ENCODE measurements around the gene ISCA2.

The ISCA2 gene

DNA sequence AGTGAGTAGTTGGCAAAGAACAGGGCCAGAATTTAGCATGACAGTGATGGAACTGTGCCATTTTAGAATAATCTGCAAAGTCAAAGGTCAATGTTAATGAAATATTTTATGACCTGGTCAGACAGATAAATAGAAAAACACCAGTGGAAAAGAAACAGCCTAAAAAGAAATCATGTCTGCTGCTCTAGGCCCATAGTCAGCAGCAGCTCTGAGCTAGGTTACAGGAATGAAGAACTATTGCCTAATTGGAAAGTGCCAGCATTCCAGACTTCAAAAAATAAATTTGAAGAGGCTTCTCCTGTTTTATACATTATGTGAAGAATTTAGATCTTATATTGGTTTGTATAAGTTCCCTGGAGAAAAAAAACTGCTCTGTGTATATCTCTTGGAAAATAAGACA lies 10.2 kb upstream of the ISCA2 start:
- DNase-seq (ENCODE audit: low spot score): no peak

DNA sequence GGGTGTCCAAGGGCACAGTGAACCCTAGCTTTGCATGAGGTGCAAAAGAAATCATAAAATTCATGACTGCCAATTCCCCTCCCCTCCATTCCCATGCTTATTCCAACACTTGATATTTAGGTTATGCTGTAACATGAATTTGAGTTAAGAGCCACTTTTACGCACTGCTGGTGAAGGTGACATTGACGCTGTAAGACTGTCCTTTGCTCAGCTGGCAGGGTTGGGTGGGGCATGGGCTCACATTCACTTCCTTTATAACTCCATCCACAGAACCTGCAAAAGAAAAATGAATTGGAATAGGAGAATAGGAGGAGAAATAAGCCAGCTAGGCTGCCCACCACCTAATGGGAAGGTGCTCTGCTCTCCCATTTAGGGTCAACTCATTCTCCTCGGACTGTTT lies 7.4 kb upstream of the ISCA2 start:
- no peak for DNase-seq (ENCODE audit: low spot score)

DNA sequence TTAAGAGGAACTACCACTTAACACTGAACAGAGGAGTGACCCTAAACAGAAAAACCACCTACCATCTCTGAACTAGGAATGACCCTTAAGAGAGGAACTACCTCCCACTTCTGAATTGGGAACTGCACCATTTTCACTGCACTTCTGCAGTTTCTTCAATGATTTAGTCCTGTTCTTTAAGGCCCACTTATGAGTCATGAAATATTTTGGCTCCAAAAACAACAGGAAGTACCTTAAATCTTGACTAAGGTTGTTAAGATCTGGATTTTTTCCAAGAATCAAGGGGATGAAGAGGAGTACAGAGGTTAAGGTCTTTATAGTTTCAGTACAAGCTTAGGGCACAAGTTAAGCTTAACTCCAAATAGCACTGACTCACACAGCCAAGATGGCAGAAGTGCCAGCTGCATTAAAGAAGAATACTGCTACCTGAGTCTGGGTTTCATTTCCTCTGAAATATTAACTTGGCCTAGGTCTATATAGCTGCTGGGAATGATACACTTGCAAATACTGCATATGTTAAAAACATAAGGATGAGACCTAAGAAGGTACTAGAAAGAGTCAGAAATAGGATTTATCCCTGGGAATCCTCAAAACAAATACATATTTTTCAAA lies 4.7 kb upstream of the ISCA2 start:
- DNase-seq (ENCODE audit: low spot score): peak; percentile 9

DNA sequence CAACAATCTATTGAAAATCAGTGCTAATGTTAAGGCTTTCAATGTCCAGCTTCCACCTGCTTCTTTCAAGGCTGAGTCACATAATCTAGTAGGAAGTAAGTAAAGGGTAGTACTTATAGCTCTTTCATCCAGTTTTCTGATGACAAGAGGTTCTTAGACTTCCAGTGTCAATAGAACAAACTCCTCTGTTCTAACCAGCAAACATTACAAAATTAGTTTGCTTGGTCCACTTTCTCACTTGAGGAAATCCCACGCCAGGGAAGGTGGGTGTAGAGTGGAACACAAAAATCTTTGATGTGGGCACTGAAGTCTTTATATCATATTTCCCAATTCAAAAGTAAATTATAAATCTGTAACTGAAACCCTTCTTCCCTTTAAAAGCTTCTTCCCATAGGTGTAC lies 3.1 kb upstream of the ISCA2 start:
- no peak for DNase-seq (ENCODE audit: low spot score)

DNA sequence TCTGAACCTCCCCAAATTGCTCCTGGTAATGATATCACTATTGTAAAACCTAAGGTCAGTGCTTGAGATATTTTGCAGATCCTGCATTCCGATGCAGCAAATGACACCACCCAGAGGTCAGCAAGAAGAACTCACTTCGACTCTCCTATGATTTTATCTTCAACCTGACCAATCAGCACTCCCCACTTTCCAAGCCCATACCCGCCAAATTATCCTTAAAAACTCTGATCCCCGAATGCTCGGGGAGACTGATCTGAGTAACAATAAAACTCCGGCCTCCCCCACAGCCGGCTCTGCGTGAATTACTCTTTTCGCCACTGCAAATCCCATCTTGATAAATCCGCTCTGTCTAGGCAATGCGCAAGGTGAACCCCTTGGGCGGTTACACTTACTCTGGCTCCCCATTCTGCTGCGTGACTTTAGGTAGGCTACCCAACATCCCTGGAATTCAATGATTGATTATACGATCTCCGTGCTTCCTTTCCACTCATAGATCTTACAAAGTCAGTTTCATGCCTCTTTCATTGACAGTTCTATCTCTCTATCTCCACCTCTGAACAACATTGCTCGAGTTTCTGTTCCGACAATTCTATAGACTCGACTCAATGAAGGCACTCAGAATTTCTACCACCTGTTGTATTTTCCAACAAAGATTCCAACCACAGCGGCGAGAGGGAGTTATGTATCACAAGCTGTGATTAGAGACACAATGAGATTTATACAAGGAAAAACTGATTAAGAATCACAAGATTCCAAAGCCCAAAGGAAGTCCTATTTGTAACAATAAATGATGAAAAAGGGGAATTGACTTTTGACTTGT lies 1.4 kb upstream of the ISCA2 start:
- DNase-seq (ENCODE audit: low spot score): peak; percentile 28

DNA sequence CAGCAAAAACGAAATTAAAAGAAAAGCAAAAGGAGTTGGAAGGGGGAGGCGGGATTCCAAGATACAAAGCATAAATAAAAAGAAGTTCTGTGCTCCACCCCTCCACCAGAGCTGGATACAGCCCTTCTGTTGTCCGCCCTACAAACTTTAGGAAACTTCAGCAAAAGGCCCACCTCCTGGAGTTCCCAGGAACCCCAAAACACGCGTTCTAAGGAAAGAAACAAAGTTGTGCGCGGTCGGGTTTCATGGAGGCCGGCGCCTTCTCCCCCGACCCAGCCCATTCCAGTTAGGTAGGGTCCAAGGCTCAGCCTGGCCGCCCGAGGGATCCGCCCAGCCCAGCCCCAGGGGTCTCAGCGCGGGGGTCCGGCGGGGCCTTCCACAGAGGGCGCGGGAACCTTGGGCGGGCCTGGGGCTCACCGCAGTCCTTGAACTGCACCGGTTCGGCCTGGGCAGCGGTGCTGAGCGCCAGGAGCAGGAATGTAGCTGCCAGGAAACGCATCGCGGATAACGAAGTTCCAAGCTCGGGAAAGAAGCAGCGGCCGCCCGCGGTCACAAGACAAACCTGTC lies 706 bp upstream of the ISCA2 start, which contains the start of gene NPC2:
Gene NPC2 (minus strand): TSS at position 530 of the 567 bp plus-strand sequence. CDS start 31 bp downstream, at position 499.
- DNase-seq (ENCODE audit: low spot score): no peak

DNA sequence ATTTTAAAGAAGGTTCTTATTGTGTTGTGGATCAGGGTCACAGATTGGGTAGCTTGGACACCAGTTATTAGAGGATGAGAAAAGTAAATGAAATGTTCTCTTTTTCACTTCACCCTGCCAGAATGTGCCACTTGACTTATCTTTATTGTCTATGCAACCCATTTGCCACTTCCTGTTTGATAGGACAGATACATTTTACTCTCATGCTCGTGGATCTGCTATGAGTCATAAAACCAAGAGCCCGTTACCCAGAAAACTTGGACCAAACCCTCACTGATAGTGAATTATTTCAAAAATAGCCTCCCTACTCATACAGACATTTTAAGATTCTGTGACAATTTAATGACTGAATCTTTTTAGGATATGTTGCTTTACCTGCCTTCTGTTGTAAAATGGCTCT lies 1.8 kb downstream of the ISCA2 start:
- peak; percentile 50 for DNase-seq (ENCODE audit: low spot score)

DNA sequence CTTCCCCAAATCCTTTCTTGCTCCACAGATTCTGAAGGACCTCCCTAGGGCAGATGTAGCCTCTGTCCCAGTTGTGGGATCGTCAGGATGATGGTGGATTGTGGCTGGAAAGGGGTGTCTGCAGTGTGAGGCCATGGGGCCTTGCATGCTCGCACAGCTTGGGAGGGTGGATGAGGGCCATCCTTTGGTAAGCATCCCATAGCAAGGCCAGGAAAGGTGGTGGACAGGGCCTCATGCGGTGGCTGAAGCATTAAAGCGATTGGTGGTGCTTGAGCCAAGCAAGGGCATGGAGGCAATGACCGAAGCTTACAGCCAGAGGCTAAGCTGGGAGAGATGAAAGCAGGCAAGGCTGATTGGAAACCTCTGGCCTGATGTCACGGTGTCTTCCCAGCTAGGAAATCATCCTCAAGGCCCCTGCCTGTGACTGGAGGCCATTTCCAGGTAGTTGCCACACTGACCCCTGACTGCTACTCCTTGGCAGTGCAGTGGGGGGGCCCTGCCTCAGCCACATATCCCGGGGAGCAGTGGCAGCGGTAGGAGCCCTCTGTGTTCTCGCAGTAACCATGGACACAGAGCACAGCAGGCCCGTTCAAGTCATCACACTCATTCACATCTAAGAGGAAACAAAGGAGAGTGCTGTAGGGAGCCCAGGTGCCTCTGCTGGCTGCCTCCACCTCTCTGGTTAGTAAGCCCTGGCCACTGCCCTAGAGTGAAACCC lies 7.0 kb downstream of the ISCA2 start:
- DNase-seq (ENCODE audit: low spot score): no peak

DNA sequence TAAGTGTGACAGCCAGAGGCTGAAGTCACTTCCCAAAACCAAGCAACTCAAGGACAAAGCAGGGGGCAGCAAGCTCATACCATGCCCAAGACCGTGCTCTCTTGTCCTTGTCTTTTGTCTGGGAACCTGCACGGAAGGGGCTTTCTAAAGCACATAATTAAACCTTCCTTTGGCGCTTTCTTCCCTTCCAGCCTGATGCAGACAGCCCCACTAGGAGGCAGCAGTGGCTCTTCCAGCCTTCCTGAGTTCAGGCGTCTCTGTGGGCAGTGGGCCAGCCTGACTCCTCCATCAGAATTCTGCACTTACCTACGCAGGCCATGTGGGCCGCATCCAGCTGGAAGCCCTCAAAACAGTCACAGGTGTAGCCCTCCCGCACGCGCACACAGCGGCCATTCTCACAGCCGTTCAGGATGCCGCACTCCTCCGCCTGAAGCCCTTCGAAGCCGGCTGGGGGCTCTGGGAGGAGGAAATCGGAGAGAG lies 7.6 kb downstream of the ISCA2 start:
- DNase-seq (ENCODE audit: low spot score): no peak

DNA sequence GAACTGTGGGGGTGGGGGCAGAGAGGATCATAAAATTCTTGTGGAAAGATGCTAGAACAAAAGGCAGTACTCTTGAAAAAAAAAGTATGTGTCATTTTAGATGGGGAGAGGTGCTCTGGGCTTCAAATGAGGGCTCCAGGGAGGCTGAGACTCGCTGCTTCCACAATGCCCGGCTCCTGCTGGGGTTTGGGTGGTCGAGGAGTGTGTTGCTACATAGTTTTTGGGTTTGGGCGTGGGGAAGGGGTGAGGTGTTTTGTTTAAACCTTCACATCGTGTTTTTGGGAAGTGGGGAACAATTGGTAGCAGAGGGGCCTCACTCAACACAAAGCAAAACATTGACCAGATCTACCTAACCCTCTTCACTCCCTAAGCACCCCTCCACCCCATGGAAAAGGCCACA lies 8.1 kb downstream of the ISCA2 start:
- DNase-seq (ENCODE audit: low spot score): no peak

DNA sequence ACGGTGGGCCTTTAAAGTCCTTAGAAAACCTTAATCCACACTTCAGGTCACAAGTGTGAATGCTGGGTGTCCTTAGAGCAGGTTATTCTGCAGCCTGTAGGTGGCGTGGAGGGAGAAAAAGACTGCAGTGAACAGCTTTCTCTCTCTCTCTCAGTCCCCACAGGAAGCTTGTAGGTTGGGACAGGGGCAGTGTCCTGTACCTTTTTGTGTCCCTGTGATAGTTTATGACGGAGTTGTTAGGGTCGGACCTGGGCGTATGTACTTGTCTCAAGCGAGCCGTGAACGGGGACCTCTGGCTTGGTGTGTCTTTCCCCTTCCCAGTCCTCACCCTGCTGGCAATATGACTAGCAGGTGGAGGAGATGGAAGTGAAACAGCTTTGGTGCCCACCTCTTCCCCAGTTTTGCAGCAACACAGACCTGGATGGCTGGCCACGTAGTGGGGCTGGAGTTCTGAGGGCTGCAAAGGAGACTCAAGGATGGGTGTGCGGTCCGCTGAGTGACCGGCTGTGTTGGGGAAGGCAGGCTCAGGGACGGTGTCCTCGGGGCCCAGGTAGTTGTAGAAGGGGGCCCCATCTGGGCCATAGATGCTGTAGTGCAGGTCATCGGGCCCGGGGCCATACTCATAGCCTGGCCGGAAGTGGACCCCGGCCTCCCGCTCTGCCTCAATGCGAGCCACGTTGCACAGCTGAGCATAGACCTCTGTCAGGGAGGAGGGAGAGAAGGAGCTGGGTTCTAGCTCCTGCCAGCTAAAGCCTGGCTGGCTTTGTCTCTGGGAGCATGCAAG lies 8.9 kb downstream of the ISCA2 start:
- DNase-seq (ENCODE audit: low spot score): peak; percentile 15

DNA sequence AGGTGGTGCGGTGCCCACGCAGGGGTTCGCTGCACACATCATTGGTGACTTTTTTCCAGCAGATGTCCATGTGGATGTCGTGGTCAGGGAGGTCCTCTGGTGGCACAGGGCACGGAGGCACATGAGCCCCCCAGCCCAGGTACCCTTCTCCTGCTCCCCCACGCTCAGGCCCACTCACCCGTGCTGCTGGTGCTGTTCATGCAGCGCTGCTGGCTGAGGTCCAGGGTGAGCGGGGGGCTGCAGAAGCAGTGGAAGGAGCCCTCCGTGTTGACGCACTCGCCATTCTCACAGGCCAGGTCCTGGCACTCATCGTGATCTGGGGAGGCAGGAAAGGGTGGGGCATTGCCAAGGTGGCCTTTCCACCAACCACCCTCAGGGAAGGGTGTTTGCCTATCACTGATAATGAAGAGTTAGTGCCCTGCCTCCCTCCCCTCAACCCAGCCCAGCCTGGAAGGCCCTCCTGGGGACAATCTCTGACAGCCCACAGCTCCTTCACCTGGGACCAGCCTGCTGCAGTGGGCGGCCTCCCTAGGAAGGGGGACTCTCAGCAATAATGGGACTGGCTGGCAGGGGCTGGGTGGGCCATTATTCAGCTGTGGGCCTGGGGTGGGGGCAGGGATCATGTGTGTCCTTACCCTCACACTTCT lies 9.8 kb downstream of the ISCA2 start:
- no peak for DNase-seq (ENCODE audit: low spot score)

DNA sequence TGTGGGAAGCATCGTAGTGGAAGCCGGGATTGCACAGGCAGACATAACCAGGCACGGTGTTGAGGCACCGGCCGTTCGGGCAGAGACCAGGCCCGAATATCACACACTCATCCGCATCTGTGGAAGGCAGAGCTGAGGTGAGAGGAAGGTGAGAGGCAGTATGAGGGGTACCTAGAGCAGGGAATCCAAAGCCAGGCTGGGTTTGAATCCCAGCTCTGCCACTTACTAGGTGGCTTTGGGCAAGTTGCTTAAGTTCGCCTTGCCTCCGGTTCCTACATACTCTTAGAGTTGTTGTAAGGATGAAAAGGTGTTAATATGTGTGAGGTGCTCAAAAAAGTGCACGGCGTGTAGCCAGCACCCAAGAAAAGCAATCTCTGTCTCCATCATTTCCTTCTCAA lies 10.4 kb downstream of the ISCA2 start:
- no peak for DNase-seq (ENCODE audit: low spot score)

DNA sequence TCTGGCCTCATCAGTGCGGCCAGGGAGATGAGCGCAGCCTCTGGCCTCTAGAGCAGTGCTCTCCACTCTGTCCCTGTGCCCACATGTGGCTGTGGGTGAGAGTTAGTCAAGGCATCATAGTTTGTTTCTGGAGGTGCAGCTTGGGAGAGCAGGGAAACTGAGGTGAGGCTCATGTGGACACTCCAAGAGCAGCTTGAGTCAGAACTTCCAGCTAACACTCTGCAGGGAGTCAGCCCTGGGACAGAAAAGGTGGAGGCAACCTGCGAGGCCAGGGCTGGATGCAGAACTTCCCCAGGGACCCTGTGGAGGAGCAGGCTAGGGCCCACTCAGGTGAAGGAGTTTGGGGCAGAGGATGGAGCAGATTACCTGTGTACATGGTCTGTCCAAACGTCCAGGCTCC lies 10.8 kb downstream of the ISCA2 start:
- DNase-seq (ENCODE audit: low spot score): no peak

DNA sequence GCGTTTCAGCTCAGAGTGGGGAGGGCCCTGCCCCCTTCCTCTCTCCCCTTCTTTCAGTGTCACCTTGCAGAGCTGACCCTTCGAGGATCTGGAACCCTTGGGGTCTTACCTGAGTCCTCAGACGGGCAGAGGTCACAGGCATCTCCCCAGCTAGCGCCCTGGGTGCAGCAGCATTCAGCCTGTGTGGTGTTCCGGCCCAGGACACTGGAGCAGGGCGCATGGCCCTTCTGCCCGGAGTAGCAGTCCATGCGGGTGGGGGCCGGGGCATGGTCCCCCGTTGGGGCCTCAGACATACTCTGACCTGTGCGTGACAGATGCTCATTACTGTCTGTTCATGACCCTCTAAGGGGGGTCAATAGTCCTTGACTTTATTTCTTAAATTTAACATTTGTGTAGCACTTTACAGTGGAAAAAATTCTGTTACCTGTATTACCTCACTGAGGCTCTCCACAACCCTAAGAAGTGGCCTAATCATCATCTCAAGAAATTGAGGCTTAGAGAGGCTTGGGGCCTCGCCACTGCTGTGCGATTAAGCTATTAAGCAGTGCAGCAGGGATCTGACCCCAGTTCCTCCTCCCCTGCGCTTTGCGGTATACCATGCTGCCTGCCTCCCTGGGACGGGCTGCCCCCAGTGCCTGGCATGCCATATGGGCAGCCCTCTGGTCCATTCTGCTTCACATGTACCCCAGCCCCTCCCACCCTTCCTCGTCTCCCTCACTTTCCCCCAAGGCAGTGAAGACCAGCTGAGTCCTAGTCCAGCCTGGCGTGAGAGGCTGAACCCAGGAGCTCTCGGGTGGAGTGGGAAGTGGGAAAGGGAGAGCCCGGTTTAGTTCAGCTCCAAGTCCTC lies 11.5 kb downstream of the ISCA2 start:
- no peak for DNase-seq (ENCODE audit: low spot score)

DNA sequence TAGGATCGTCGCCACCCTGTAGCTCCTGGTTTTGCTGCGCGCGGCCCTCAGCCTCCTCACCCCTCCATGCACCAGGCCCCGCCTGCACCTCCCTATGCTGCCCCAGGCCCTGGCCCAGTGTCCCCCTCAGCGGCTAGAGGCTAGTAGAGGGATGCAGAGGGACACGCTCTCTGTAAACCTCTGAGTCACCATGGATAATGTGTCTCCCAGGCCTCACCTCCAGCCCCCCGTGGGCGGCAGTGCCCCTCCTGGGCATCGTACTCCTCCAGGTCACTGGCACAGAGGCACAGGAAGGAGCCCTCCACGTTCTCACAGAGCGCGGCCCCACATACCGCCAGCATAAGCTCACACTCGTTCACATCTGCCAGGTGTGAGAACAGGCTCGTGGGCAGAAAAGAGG lies 12.3 kb downstream of the ISCA2 start:
- DNase-seq (ENCODE audit: low spot score): no peak

DNA sequence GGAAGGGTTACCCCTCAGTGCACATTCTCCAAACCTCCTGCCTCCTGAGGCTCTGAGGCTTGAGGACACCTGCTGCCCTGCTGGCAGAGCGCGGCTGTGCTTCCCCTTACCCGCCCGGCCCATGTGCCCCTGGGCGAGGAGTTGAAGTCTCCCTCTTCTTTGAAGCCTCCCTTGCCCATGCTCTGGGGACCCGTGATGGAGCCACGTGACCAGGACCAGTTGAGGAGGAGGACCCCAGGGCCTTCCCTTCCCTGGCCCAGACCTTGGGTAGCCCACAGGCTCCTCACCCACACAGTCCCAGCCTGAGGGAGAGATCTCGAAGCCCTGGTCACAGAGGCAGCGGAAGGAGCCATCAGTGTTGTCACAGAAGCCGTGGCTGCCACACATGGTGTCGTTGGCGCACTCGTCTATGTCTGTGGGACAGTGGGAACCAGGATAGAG lies 12.9 kb downstream of the ISCA2 start:
- DNase-seq (ENCODE audit: low spot score): no peak

DNA sequence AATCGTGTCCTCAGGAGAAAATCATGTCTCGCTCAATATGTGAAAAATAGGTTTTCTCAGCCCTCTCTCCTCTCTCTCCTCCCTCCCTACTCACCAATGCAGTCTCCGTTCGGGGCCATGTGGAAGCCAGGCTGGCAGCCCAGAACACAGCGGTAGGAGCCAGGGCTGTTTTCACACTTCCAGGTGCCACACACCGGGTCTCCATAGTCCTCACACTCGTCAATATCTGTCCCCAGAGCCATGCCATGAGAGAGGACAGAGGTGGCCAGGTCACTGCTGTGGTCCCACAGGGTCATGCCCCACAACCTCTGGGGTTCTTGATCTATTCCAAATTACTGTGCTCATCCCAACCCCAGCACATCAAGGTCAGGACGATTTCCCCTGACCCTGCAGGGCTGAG lies 13.5 kb downstream of the ISCA2 start:
- DNase-seq (ENCODE audit: low spot score): no peak

DNA sequence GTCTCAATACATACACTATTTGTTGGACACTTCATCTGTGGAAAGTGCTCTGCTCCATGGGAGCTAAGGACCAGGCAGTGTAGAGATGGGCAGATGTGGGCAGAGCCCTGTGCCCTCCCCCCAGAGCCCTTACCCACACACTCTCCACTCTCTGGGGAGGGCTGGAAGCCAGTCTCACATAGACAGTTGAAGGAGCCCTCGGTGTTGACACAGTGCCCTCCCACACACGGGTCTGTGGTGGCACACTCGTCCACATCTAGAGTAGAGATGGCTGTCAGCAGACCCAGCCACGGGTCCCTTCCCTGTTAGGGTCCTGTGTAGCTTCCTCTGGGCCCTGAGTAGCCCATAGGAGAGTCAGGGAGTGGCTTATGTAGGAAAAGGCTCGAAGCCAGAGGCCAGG lies 14.3 kb downstream of the ISCA2 start:
- no peak for DNase-seq (ENCODE audit: low spot score)

DNA sequence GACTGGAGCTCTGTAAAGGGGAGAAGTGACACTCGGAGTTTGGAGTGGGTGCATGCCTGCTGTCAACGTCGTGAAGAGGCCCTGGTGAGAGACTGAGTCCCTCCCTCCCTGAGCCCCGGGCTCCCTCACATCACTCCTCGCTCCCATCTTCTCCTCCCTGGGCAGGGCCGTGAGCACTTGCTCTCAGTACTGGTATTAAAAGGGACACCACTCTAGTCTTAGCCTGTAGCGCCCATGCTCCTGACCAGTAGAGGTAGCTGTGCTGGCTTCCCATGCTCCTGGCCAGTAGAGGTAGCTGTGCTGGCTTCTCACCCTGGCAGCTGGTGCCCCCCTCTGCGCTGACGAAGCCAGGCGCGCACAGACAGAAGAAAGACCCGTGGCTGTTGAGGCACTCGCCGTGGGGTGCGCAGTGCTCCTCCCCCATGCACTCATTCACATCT lies 14.7 kb downstream of the ISCA2 start:
- DNase-seq (ENCODE audit: low spot score): no peak
